AG04449 (cell line): ENCODE results near the gene VPS33A.
"Not testable (repeated sequence)": the region's sequence is repeated elsewhere in the genome, so short reads cannot be mapped to it uniquely, and the experiment has no call there.

ENCODE experiments used
- CTCF ChIA-PET: fragments of 350-600 bp; formaldehyde crosslinking; extraction: SDS; loops from one replicate; lab custom pipeline; 2021; ENCODE audit warnings: antibody characterized with exemption; lab: Yijun Ruan, JAX
- POLR2A ChIA-PET: fragments of 400-600, 350-600 bp; formaldehyde crosslinking; extraction: SDS; loops from one replicate; lab custom pipeline; 2020; ENCODE audit warnings: antibody characterized with exemption, inconsistent platforms; lab: Yijun Ruan, JAX
- DNase-seq: peaks from one replicate; pipeline ENCODE4 v3.0.0-alpha.2; 2010; ENCODE audit warnings: low read depth, low spot score
- H3K4me3 ChIP-seq: 2 replicates; pipeline ENCODE4 v1.5.1; 2011; ENCODE audit warnings: low read depth, mild to moderate bottlenecking, control low read depth, low read length
- CTCF ChIP-seq: IDR thresholded peaks from one replicate; pipeline ENCODE4 v1.5.1; 2011; ENCODE audit warnings: mild to moderate bottlenecking, moderate library complexity, low read length, control low read depth, inconsistent platforms; ENCODE audit not compliant: insufficient read depth; ENCODE audit errors: missing control alignments

VPS33A gene

GRCh38 chr12:122275459-122275858 lies 9.2 kb upstream of the VPS33A start:
- no peak for TF ChIP-seq CTCF
- DNase-seq, result no peak
- ChIA-PET CTCF (interaction anchor here (1.0 kb wide), 1 partner anchor 81 kb away, joined by 3 read pairs; no protein-coding TSS in a partner anchor), POLR2A (no interaction called here)
- H3K4me3 ChIP-seq, result no peak overlapping the region

- no peak for DNase-seq
- peak overlapping the region; percentile 99 for H3K4me3 ChIP-seq
- no peak for TF ChIP-seq CTCF
- ChIA-PET POLR2A (no interaction called here), CTCF (no interaction called here)
These were observed 436 bp downstream of the VPS33A start for GRCh38 chr12:122265886-122266229.

GRCh38 chr12:122265476-122265875 lies 818 bp downstream of the VPS33A start:
- peak overlapping the region; percentile 99 for H3K4me3 ChIP-seq
- no peak for TF ChIP-seq CTCF
- no peak for DNase-seq
- ChIA-PET CTCF (no interaction called here), POLR2A (no interaction called here)

- CTCF ChIA-PET, H3K4me3 ChIP-seq, POLR2A ChIA-PET, DNase-seq: not testable (repeated sequence)
These were observed 5.6 kb downstream of the VPS33A start for GRCh38 chr12:122260735-122261134.

- CTCF ChIA-PET, H3K4me3 ChIP-seq, DNase-seq: not testable (repeated sequence)
- POLR2A ChIA-PET, result interaction anchor here (0.7 kb wide), 1 partner anchor 363 kb away, joined by 4 read pairs; no protein-coding TSS in a partner anchor
These were observed 7.4 kb downstream of the VPS33A start for GRCh38 chr12:122258939-122259338.

DNA sequence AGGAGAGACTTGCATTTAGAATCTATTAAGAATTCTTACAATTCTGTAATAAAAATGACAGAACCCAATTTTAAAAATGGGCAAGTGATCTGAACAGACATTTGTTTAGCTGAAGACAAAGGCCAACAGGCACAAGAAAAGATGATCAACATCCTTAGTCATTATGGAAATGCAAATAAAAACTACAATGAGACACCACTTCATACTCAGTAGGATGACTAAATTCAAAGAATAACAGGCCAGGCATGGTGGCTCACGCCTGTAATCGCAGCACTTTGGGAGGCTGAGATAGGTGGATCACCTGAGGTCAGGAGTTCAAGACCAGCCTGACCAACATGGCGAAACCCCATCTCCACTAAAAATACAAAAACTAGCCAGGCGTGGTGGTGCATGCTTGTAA lies 7.8 kb downstream of the VPS33A start:
- H3K4me3 ChIP-seq, POLR2A ChIA-PET, CTCF ChIA-PET, DNase-seq: not testable (repeated sequence)

DNA sequence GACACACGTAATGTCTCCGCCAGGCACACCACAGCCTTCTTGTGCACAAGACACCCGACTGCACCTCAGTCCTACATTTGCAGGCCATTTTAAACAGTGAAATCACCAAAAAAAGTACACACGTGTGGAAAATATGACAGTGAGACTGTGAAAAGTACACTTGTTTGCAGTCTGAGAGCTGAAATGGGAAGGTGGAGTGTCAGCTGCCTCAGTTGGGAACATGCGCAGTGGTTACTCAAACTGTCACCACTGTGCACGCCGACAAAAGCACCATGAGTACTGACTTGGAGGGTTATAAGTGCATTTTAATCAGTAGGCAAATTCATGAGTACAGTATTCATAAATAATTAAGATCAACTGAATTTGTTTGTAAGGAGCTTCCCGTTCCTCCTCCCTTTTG lies 15.8 kb downstream of the VPS33A start:
- ChIA-PET POLR2A (no interaction called here), CTCF (no interaction called here)
- H3K4me3 ChIP-seq, result no peak overlapping the region
- no peak for TF ChIP-seq CTCF
- DNase-seq, result no peak

DNA sequence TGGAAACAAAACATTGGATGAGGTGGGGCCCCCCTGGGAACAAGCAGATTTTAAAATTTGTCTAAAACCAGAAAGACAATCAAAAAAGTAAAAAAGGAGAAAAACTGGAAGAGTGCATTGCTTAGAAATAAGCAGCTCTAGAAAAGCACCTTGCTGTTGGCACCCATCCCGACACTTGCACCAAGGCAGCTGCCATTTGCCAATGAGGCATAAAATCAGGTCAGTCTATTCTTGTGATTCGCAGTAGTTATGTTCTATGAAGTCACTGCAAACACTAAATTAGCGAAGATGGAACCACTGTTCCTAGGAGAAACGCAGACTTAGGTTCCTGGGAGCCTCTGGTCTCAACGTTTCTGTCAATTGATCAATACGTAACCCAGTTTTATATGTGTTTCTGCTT lies 16.2 kb downstream of the VPS33A start:
- ChIA-PET POLR2A (no interaction called here), CTCF (no interaction called here)
- DNase-seq, result no peak
- no peak overlapping the region for H3K4me3 ChIP-seq
- no peak for TF ChIP-seq CTCF
